K562 (cell line): ENCODE measurements around the gene FBXO48. TPM values are rescaled to one million over a fixed set of nuclear protein-coding genes. Genes with fewer than 3 reads are reported as not detected.

Experiments
- ATAC-seq: fragments of 200-7000 bp; cut with Tn5 transposase; 3 replicates; pipeline ENCODE4 v1.9.1; 2020; ENCODE audit warnings: moderate library complexity
- BruUV-seq: library from RNA; stranded (reverse); fragments of 400-500 nt; replicated peaks from 2 replicates; lab custom pipeline; 2021; lab: Mats Ljungman, UMichigan
- CTCF ChIA-PET: fragments of 300-600 bp; formaldehyde crosslinking; extraction: SDS; loops from one replicate; lab custom pipeline; 2021; ENCODE audit warnings: low intra/inter-chr PET ratio; lab: Yijun Ruan, JAX
- POLR2A ChIA-PET: fragments of 300-600, 350-650 bp; sonication (Branson Sonifier 250); formaldehyde crosslinking; extraction: SDS; loops from one replicate; lab custom pipeline; 2021; ENCODE audit warnings: antibody characterized with exemption, inconsistent platforms; lab: Yijun Ruan, JAX
- DNase-seq, 4 experiments: peaks; one replicate each; pipeline versions ENCODE4 v3.0.0 to v3.0.0-alpha.2; 2011 to 2018; ENCODE audit warnings: low spot score in 3 of 4, mixed read lengths in 3 of 4; ENCODE audit errors: extremely low read depth in 1 of 4
- FAIRE-seq: peaks from 2 replicates; lab custom pipeline; 2011; peaks lifted over from hg19 to GRCh38; lab: Jason Lieb, UNC
- H2AFZ ChIP-seq: 2 replicates; pipeline ENCODE4 v1.6.0; 2011; ENCODE audit warnings: low read depth, low read length, control low read depth, inconsistent platforms
- H3K27ac ChIP-seq: fragments of 200-600 bp; 3 replicates; pipeline ENCODE4 v1.8.0; 2011; ENCODE audit warnings: low read depth, mild to moderate bottlenecking, control low read depth, inconsistent platforms, low read length, moderate library complexity, mixed read lengths; ENCODE audit errors: extremely low read depth
- H3K27me3 ChIP-seq, 2 experiments: fragments of 300-600 bp in 1 of 2; 2 replicates in 1 of 2; 3 replicates in 1 of 2; pipeline versions ENCODE4 v1.6.0 to v1.8.0; 2011; ENCODE audit warnings: inconsistent platforms in 2 of 2, low read length in 2 of 2, mild to moderate bottlenecking in 1 of 2, mixed read lengths in 1 of 2, moderate library complexity in 1 of 2; ENCODE audit not compliant: control insufficient read depth in 2 of 2, insufficient read depth in 2 of 2
- H3K36me3 ChIP-seq: fragments of 300-600 bp; 3 replicates; pipeline ENCODE4 v1.8.0; 2011; ENCODE audit warnings: mild to moderate bottlenecking, low read length, inconsistent platforms; ENCODE audit not compliant: control insufficient read depth, insufficient read depth
- H3K4me1 ChIP-seq, 2 experiments: fragments of 200-600 bp in 1 of 2; replicated peaks in 1 of 2; 2 replicates in 1 of 2; 3 replicates in 1 of 2; pipeline versions ENCODE4 v1.5.1 to v1.8.0; 2011; ENCODE audit warnings: inconsistent platforms in 2 of 2, low read length in 2 of 2, mild to moderate bottlenecking in 1 of 2, mixed read lengths in 1 of 2, moderate library complexity in 1 of 2; ENCODE audit not compliant: control insufficient read depth in 2 of 2, insufficient read depth in 2 of 2
- H3K4me2 ChIP-seq: 2 replicates; pipeline ENCODE4 v1.6.1; 2011; ENCODE audit warnings: low read length, control low read depth, inconsistent platforms, mixed read lengths; ENCODE audit not compliant: insufficient read depth
- H3K4me3 ChIP-seq: fragments of 200-600 bp; sonication (generic), shearing (Covaris generic); 2 replicates; pipeline ENCODE4 v1.5.1; 2016; ENCODE audit warnings: control low read depth, inconsistent platforms
- H3K79me2 ChIP-seq: fragments of 200-600 bp; 3 replicates; pipeline ENCODE4 v1.8.0; 2011; ENCODE audit warnings: low read length, inconsistent platforms; ENCODE audit not compliant: control insufficient read depth, insufficient read depth
- H3K9ac ChIP-seq, 2 experiments: 2 replicates each; pipeline versions ENCODE4 v1.6.0 to v1.6.1; 2011; ENCODE audit warnings: low read depth in 2 of 2, low read length in 2 of 2, control low read depth in 1 of 2, inconsistent platforms in 1 of 2, mild to moderate bottlenecking in 1 of 2, mixed read lengths in 1 of 2; ENCODE audit not compliant: insufficient read depth in 1 of 2
- H3K9me1 ChIP-seq: one replicate; pipeline ENCODE4 v1.6.0; 2011; ENCODE audit warnings: inconsistent platforms, mild to moderate bottlenecking, low read length, moderate library complexity; ENCODE audit not compliant: control insufficient read depth, insufficient read depth
- H3K9me3 ChIP-seq: replicated peaks from 2 replicates; pipeline ENCODE4 v1.5.1; 2011; ENCODE audit warnings: low read depth, low read length, inconsistent platforms; ENCODE audit not compliant: control insufficient read depth, insufficient read depth
- H4K20me1 ChIP-seq: replicated peaks from 2 replicates; pipeline ENCODE4 v1.6.1; 2011; ENCODE audit warnings: low read length, inconsistent platforms, mixed read lengths; ENCODE audit not compliant: control insufficient read depth, insufficient read depth
- ETV6 ChIP-seq, 3 experiments: fragments of 150-350 bp in 1 of 3; sonication (generic) in 1 of 3; formaldehyde crosslinking in 1 of 3; IDR thresholded peaks; 2 replicates each; pipeline versions ENCODE4 v1.6.1 to v1.8.0; 2014 to 2022; ENCODE audit warnings: borderline replicate concordance in 2 of 3, low read depth in 2 of 3, antibody characterized with exemption in 1 of 3, low read length in 1 of 3, mild to moderate bottlenecking in 1 of 3, missing genetic modification reagents in 1 of 3
- HDAC6 ChIP-seq: IDR thresholded peaks from 2 replicates; pipeline ENCODE4 v1.6.1; 2012; ENCODE audit warnings: low read depth, mild to moderate bottlenecking, control low read depth, inconsistent platforms, low read length, moderate library complexity
- MEIS2 ChIP-seq: fragments of 450-650 bp; IDR thresholded peaks from 2 replicates; pipeline ENCODE4 v1.6.1; 2014; ENCODE audit warnings: mild to moderate bottlenecking; ENCODE audit not compliant: partially characterized antibody
- SMARCA5 ChIP-seq: fragments of 450-650 bp; IDR thresholded peaks from 2 replicates; pipeline ENCODE4 v1.6.1; 2016
- SMC3 ChIP-seq: conservative IDR thresholded peaks from 2 replicates; pipeline ENCODE4 v1.6.1; 2011; ENCODE audit warnings: low read depth, low read length, improper control_type of control experiment; ENCODE audit not compliant: insufficient read depth
- ZKSCAN8 ChIP-seq: fragments of 200-800 bp; sonication (Bioruptor generic); IDR thresholded peaks from 2 replicates; pipeline ENCODE4 v1.6.1; 2016; ENCODE audit warnings: missing genetic modification characterization, missing compliant biosample characterization
- ZNF232 ChIP-seq: sonication (generic); formaldehyde crosslinking; IDR thresholded peaks from 2 replicates; pipeline ENCODE4 v1.8.0; 2022; ENCODE audit warnings: mild to moderate bottlenecking, missing genetic modification reagents
- ZNF347 ChIP-seq: fragments of 450-650 bp; formaldehyde crosslinking; IDR thresholded peaks from 2 replicates; pipeline ENCODE4 v1.4.0; 2020; ENCODE audit warnings: low read depth, mild to moderate bottlenecking, moderate library complexity
- ZNF444 ChIP-seq: fragments of 250-450 bp; sonication (Bioruptor Pico); IDR thresholded peaks from 2 replicates; pipeline ENCODE4 v1.4.0; 2020; ENCODE audit warnings: mild to moderate bottlenecking, moderate library complexity
- WGBS: fragments of 100-300 bp; shearing (Covaris generic); methylation state at CpG from one replicate; pipeline ENCODE4 v1.1.6; 2016; ENCODE audit warnings: low coverage, mixed read lengths; ENCODE audit not compliant: insufficient coverage; ENCODE audit errors: missing lambda C conversion rate; 5-methylcytosine and 5-hydroxymethylcytosine counted together
- in situ Hi-C: fragments of 300-500 bp; cut with MboI; formaldehyde crosslinking; loops from 4 replicates; pipeline ENCODE4 v1.15.0; 2018; ENCODE audit warnings: inconsistent platforms, mixed read lengths
- intact Hi-C: fragments of 100-400 bp; cut with micrococcal nuclease; formaldehyde crosslinking; loops from 2 replicates; pipeline ENCODE4 v1.14.2; 2022
- polyA plus RNA-seq, 8 experiments: library from polyadenylated mRNA; depleted of rRNA in 4 of 8; stranded (reverse) in 5 of 8; unstranded in 3 of 8; fragments of >200 nt; fragmentation: Nextera tagmentation in 2 of 8; fragmentation: Illumina TruSeq in 1 of 8; extraction: Ambion mirVana in 2 of 8; extraction: Trizol in 1 of 8; gene quantifications; 2 replicates each; pipeline versions ENCODE4 v1.2.1 to v1.2.3, GENCODE V29; 2011 to 2014; ENCODE audit warnings: inconsistent platforms in 1 of 8, missing spikeins in 1 of 8
- total RNA-seq, 7 experiments: library from RNA; depleted of rRNA in 6 of 7; stranded (reverse); fragments of >200 nt in 6 of 7; fragmentation: Illumina TruSeq in 2 of 7; extraction: Trizol in 2 of 7; gene quantifications; 2 replicates each; pipeline versions ENCODE4 v1.2.1 to v1.2.3, GENCODE V29; 2011 to 2021; ENCODE audit warnings: low replicate concordance in 1 of 7
- TF ChIP-seq, protein P1 (sequence below): fragments of 250-450 bp; sonication (Bioruptor Pico); IDR thresholded peaks from 2 replicates; pipeline ENCODE4 v1.5.0; 2021
- TF ChIP-seq, protein P2 (sequence below): fragments of 250-450 bp; sonication (Bioruptor Pico); IDR thresholded peaks from 2 replicates; pipeline ENCODE4 v1.5.0; 2021
- TF ChIP-seq, protein P3 (sequence below): fragments of 450-650 bp; IDR thresholded peaks from 2 replicates; pipeline ENCODE4 v1.6.1; 2017; ENCODE audit warnings: mild to moderate bottlenecking, moderate library complexity
- TF ChIP-seq, protein P4 (sequence below), 2 experiments: IDR thresholded peaks; 2 replicates each; pipeline ENCODE4 v1.6.1; 2011; ENCODE audit warnings: borderline replicate concordance in 1 of 2, control low read depth in 1 of 2, low read depth in 1 of 2, low read length in 1 of 2, mild to moderate bottlenecking in 1 of 2, mixed read lengths in 1 of 2, moderate library complexity in 1 of 2; ENCODE audit not compliant: insufficient read depth in 1 of 2, insufficient read length in 1 of 2, poor library complexity in 1 of 2, severe bottlenecking in 1 of 2; ENCODE audit errors: extremely low read depth in 1 of 2

The FBXO48 gene
- total and polyA plus RNA-seq, 9 of the 15 experiments (the other 6 are each of a cell fraction or from before 2014, with no cell fraction given): 0.36 to 1.8 (median 0.73) TPM

DNA sequence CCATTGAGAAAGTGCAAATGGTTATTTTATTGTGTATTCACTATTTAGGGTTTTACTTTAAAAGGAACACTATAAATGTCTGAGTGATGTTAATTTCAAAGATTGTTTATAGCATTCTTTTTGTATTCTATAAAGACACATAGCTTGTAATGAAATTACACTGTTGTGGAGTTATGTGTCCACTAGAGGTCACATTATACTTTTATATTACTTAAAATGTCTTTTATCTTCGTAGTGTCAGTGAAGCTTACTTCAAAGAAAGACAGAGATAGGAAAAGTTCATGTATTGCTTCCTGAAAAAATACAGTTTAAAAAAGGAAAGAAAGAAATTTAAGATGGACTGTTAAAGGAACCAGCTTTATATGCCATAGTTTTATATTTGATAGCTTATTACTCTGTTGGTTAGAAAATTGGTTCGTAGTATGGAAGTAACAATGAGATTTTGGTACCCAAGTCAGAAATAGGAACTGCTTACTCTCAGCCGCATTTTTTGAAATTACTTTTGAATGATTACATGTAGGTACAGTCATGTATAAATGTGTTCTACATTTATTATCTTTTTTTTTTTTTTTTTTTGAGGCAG is 20.8 kb upstream of the FBXO48 start (continued):
- TF ChIP-seq MEIS2: peak; percentile 32
- no peak for TF ChIP-seq ETV6 (IDR thresholded peaks at IDR 0.05; ENCODE audit: borderline replicate concordance in 1 of 2, low read depth in 2 of 2, low read length in 1 of 2)
- no peak for TF ChIP-seq ETV6 (CRISPR knock-in tag; IDR thresholded peaks at IDR 0.05; ENCODE audit: borderline replicate concordance)
- TF ChIP-seq, all 486 proteins: peak for 7

DNA sequence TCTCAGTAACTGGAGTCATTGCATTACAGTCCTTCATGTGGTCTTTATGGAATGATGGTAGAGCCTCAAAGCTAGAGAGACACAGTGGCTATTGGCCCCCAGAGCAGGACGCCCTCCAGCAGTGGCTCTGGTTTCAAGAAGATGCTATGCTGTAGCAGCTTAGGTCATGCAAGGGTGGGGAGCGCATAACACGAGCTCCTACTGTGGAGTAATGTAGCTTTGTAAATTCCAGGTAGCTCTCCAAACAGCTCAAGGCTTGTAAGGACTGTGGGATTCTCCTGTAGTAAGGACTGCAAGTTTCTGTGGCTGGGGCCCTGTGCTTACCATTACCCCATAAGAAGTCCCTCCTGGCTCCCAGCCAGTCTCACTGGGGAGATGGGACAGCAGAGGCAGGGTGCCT is 15.9 kb upstream of the FBXO48 start:
- H3K27me3 ChIP-seq: no peaks in the 10 kb centered on the region
- H3K79me2 ChIP-seq: no peaks in the 10 kb centered on the region
- intact Hi-C loops: no loop called here
- ChIA-PET POLR2A (interaction anchor here (0.7 kb wide), 2 partner anchors 48 to 953 kb away, joined by 3 read pairs; no protein-coding TSS in a partner anchor), CTCF (interaction anchor here (0.5 kb wide), 1 partner anchor 161 kb away, joined by 3 read pairs; no protein-coding TSS in a partner anchor)
- no peak for DNase-seq
- no peak overlapping the region for H3K27ac ChIP-seq
- H3K4me3 ChIP-seq: no peak overlapping the region
- ATAC-seq: no peak
- FAIRE-seq: no peak
- no TSS peak for BruUV-seq
- no peak overlapping the region for H2AFZ ChIP-seq
- in situ Hi-C loops: loop anchor here (10.0 to 25.0 kb wide), 2 partner anchors 154 to 222 kb away; partner anchors contain the start of gene PROKR1
- 46% methylated on average over 3 of the region's 3 CpGs for WGBS
- H4K20me1 ChIP-seq: no peaks in the 10 kb centered on the region
- H3K9me3 ChIP-seq: no peaks in the 10 kb centered on the region
- H3K4me1 ChIP-seq: peaks cover 0 to 3% of the 10 kb centered on the region in 2 experiments; a peak in 3 of 5 replicates
- no peaks in the 10 kb centered on the region for H3K36me3 ChIP-seq
- no peak overlapping the region for H3K9ac ChIP-seq
- H3K4me2 ChIP-seq: no peak overlapping the region
- H3K9me1 ChIP-seq: no peaks in the 10 kb centered on the region
- TF ChIP-seq, protein P1, sequence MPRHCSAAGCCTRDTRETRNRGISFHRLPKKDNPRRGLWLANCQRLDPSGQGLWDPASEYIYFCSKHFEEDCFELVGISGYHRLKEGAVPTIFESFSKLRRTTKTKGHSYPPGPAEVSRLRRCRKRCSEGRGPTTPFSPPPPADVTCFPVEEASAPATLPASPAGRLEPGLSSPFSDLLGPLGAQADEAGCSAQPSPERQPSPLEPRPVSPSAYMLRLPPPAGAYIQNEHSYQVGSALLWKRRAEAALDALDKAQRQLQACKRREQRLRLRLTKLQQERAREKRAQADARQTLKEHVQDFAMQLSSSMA (CRISPR knock-in tag): no peak
- TF ChIP-seq, protein P2, sequence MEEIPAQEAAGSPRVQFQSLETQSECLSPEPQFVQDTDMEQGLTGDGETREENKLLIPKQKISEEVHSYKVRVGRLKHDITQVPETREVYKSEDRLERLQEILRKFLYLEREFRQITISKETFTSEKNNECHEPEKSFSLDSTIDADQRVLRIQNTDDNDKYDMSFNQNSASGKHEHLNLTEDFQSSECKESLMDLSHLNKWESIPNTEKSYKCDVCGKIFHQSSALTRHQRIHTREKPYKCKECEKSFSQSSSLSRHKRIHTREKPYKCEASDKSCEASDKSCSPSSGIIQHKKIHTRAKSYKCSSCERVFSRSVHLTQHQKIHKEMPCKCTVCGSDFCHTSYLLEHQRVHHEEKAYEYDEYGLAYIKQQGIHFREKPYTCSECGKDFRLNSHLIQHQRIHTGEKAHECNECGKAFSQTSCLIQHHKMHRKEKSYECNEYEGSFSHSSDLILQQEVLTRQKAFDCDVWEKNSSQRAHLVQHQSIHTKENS: no peak
- TF ChIP-seq SMC3 (no peak), SMARCA5 (no peak), ZNF444 (no peak), ZNF232 (CRISPR knock-in tag) (no peak), ZKSCAN8 (no peak), HDAC6 (no peak), ZNF347 (no peak)
- TF ChIP-seq, protein P3, sequence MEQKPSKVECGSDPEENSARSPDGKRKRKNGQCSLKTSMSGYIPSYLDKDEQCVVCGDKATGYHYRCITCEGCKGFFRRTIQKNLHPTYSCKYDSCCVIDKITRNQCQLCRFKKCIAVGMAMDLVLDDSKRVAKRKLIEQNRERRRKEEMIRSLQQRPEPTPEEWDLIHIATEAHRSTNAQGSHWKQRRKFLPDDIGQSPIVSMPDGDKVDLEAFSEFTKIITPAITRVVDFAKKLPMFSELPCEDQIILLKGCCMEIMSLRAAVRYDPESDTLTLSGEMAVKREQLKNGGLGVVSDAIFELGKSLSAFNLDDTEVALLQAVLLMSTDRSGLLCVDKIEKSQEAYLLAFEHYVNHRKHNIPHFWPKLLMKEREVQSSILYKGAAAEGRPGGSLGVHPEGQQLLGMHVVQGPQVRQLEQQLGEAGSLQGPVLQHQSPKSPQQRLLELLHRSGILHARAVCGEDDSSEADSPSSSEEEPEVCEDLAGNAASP: no peak
- TF ChIP-seq, protein P4, sequence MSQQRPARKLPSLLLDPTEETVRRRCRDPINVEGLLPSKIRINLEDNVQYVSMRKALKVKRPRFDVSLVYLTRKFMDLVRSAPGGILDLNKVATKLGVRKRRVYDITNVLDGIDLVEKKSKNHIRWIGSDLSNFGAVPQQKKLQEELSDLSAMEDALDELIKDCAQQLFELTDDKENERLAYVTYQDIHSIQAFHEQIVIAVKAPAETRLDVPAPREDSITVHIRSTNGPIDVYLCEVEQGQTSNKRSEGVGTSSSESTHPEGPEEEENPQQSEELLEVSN (IDR thresholded peaks at IDR 0.05; ENCODE audit: borderline replicate concordance in 1 of 2, extremely low read depth in 1 of 2, insufficient read depth in 1 of 2, insufficient read length in 1 of 2, low read depth in 1 of 2, low read length in 1 of 2, poor library complexity in 1 of 2, severe bottlenecking in 1 of 2): no peak
